ENCODE results near the gene HJV.
A peak's percentile ranks its signal among the peaks of the same experiment; 100 is the strongest.

HJV gene

GRCh38 chr1:146021050-146021445 lies 487 bp downstream of the HJV start:
- FAIRE-seq: no peak

DNA sequence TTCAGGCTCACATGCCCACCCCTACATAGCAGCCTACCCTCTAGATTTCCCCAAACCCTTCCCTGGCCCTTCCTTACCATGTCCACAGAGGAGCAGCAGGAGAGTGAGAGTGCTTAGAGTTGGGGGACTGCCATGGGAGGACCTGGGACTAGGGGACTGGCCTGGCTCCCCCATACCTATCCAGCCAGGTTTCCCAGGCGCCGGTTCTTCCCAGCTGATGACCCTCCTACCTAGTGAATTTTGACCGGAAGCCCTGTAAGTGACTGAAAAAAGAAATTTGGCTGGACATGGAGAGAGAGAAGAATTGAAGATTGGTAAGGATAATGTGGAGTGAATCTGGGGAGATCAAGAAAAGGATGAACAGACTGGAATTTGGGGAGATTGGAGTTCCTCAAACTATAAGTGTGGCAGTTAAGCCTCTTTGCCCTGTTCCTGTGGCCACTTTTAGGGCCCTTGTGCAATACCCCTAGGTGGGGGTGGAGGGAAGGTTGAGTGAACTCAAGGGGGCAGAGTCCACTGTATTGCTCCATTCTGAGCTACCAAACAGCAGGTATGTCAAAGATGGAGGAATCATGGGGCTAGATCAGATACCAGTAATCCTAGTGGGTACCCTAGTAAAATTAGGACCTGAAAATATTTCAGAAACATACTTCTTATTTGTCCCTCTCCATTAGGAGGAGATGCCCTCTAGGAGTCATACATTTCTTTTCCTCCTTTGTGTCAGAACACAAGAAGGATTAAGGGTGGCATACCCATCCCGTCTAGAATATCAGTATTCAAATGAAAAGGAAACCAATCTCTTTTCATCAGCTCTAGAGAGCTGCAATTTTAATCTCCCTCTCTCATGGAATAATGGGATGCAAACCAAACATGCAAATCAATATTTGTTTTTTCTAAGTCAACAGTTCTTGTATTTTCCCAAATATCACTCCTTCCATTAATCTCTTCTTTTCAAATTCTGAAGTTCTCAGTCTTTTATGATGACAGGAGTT lies 1.2 kb downstream of the HJV start:
- FAIRE-seq: no peak

DNA sequence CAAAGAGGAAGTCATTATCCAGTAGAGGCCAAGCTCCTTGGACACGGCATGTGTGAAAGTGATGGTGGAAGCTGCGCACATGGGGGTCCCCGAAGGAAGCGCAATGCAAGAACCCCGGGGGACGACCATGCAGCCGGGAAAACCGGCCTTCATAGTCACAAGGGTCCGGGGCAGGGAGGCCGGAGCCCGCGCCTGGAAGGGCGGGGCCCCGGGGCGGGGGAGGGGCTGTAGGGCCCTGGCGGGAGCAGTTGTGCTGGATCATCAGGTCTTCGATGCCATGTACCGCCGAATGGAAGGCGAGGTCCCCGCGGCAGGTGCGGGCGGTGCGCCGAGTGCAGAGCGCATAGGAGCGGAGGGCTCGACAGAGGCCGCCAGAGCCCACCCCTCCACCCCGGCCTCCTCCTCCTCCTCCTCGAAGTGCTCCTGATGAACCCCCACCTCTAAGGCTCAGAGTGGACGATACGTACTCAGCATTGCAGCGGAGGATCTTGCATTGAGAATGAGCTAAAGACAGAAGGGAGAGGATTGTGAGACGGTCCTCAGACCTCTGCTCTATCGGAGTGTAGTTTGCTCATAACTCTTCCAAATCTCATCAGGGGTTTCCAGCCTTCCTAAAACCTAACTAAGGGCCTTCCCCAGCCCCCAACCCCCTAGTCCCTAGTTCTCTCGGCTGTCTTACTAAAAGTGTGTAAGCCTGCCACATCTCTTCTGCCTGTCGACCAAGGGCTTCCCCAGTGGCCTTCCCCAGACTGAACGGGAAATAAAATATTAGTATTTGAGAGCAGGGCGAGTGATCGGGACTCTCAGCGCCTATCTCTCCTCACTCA lies 2.1 kb downstream of the HJV start:
- FAIRE-seq: no peak

DNA sequence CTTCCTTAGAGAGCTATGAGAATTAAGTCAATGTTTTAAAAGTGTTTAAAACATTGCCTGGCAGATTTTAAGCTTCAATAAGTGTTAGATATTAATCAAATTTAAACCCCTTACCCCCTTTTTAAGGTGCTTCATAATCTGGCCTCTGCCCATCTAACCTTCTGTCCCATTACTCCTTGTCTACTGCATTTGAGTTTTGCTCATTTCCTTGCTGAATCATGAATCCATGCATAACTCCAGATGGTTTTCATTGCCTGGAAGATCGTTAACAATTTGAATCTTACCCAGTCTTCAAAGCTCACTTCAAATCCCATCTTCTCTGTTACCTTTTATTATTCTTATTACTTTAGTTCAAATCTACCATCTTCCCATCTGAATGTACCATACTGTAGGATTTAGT lies 4.6 kb downstream of the HJV start:
- FAIRE-seq: no peak

- no peak for FAIRE-seq
These were observed 8.0 kb downstream of the HJV start for GRCh38 chr1:146013559-146013922.

DNA sequence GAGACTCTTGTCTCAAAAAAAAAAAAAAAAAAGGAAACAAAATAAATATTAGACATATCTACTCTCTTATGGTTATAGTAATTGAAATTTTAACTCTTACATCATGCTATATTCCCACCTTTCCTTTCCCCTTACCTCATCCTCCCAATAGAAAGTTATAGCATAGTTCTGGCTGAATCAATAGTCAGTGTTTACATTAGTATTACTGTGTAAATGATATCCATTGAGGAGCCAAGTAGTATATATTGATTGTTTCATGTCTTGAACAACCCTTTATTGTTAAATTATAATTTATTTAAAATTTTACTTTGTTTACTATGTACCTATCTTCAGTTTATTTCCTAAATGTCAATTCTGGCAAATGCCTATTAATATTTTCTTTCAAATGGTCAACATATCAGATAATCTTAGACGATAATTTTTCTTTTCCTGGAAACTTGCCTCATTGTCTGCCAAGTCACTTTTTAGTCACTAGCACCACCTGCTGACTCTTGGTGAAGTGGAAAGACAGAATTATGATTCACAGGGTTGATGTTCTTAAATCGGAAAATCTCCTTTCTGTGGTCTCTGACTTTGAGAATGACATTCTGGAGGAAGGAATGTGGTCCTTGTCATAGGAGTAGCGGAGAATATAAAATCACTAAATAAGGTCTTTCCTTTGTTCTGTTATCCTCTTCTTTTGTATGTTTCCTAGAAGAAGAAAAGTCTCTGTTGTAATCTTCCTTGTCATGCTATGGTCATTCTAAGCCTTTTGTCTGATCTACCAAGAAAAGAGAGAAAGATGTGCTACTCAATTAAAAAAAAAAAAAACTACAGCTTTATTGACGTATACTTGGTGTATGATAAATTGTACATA lies 8.6 kb downstream of the HJV start:
- FAIRE-seq: peak; percentile 98

GRCh38 chr1:146010126-146010738 lies 11.3 kb downstream of the HJV start:
- no peak for FAIRE-seq

- FAIRE-seq: no peak
These were observed 13.9 kb downstream of the HJV start for GRCh38 chr1:146007489-146008133.

DNA sequence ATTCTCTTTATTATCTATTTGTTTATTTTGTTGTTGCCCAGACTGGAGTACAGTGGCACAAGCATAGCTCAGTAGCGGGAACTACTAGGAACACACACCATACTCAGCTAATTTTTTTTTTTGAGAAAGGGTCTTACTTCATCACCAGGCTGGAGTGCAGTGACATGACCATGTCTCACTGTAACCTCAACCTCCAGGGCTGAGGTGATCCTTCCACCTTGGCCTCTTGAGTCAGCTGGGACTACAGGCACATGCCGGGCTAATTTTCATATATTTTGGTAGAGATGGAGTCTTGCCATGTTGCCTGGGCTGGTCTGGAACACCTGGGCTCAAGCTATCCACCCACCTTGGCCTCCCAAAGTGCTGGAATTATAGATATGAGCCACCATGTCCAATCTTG lies 19.8 kb downstream of the HJV start:
- FAIRE-seq: no peak

DNA sequence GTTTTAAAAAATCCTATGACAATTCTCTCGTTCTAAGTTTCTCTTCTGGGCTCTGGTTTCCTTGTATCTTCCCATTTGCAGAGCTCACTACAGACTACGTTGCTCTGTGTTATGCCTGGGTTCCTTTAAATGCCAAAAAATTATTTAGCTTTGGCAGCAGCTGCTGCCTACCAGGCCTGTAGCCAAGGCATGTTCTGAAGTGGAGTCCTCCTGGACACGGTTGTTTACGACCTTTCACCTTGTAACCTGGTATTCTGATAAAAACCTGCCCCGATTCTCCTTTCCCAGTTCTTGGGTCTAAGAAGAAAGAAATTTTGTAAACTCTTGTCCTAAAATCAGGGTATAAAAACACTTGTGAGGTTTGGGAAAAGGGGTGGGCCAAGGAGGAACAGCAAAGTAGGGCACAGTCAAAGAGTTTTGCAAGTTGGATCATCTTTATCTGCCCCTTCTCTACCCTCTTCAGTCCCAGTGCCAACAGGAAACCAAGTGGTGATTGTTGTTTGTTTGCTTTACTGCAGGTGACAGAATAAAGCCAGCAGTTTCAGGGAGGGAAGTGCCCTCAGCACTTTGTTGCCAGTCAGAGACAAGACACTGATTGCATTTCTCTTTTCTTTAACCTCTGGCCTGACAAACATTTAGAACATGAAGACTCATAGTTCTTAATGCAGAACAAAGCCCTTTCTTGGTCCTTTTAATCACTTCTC lies 22.1 kb downstream of the HJV start:
- peak; percentile 24 for FAIRE-seq

- FAIRE-seq: no peak
These were observed 23.9 kb downstream of the HJV start for GRCh38 chr1:145997718-145998023.

DNA sequence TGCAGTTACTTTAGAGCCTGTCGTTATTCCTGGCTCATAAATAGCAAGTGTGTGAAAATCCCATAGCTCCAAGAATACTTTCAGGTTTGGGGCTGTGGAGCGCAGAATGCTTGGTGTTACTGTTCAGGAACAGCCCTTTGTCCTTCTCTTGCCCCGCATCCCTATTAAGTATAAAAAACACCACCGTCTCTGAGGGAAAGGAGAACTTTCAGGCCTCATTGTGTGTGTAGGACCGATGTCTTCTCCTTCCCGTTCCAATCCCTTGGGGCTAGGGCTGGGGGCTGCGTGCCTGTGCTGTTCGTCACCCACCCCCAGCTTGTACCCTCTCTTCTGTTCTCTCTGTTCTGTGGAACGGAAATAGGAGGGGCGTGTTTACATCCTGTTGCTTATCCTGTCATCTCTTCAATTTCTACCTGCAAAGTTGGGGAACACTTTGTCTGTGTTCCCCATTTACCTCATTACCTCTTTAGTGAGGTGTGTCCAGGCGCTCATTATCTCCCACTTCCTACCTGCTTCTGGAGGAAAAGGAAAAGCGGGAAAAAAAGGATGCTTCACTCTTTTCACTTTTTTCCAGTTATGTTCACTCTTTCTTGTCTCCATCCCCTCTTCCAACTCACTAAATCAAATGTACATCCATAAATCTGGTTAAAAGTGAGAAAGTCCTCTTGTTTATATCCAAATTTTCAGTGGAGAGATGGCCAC lies 24.4 kb downstream of the HJV start:
- no peak for FAIRE-seq

GRCh38 chr1:145996433-145997015 lies 25.0 kb downstream of the HJV start, which contains the start of gene TXNIP:
TXNIP (minus strand) TSS chr1:145996579; CDS start chr1:145996266, 313 bp downstream.
- FAIRE-seq: peak; percentile 93

DNA sequence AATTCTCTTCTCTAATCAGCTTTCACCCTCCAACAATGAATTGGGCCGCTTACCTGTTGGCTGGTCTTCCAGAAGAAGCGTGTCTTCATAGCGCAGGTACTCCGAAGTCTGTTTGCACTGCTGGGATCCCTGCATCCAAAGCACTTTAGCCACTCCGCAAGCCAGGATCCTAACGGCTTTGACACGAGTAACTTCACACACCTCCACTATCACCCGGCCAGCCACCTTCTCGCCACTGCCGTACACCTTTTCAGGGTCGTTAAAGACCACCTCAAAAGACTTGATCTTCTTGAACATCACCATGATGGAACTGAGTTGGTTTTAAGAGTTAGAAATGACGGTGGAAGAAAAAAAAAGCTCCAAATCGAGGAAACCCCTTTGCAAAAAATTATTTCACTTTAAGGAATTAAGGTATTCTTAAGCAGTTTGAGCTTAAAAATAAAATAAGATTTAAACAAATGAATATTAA lies 25.5 kb downstream of the HJV start:
- FAIRE-seq: no peak

DNA sequence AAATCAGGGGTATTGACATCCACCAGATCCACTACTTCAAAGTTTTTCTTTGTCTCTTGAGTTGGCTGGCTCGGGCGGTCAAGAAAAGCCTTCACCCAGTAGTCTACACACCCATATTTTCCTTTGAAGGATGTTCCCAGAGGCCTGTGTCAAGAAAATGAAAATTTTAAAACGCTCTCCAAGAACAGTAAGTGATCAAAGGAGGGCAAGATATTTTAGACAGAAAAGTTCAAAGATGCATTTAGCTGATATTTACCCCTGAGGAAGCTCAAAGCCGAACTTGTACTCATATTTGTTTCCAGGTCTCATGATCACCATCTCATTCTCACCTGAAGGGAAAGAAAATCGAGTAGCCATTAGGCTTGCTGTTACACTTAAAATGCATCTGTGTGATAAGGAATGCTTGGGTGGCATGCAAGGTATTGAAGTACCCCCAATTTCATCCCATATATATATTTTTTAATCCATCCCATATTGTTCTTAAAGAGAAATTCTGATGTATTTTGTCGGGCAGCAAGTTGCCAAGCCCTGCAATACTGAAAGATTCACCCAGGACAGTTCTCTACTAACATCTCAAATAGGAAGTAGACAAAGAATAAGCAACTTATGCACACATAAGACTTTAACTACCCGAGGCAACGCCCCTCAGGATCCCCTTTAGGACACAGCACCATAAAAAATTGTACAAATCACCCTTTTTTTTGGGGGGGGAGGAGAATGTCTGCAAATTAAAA lies 26.2 kb downstream of the HJV start:
- FAIRE-seq: no peak

GRCh38 chr1:145994391-145995120 lies 27.0 kb downstream of the HJV start:
- no peak for FAIRE-seq

- no peak for FAIRE-seq
These were observed 27.7 kb downstream of the HJV start for GRCh38 chr1:145993618-145994390.

Measured in islet of Langerhans (tissue), 1 donor.